Suprapubic skin (tissue), 4 donors: Measurements from ENCODE around the gene CALN1. TPM values are rescaled to one million over a fixed set of nuclear protein-coding genes. Genes with fewer than 3 reads are reported as not detected.
A peak's percentile ranks its signal among the peaks of the same experiment; 100 is the strongest.
"Not testable (repeated sequence)": the region's sequence is repeated elsewhere in the genome, so short reads cannot be mapped to it uniquely, and the experiment has no call there.

ENCODE experiments used
- DNase-seq, 2 donors: peaks; one replicate each; pipeline ENCODE4 v3.0.0-alpha.2; 2019; ENCODE audit warnings: low spot score in 2 of 2
- H3K27ac ChIP-seq: fragments of 200-600 bp; sonication (generic); one replicate; pipeline ENCODE4 v1.5.1; 2019
- H3K27me3 ChIP-seq: fragments of 200-600 bp; sonication (generic); one replicate; pipeline ENCODE4 v1.5.1; 2019
- H3K36me3 ChIP-seq: fragments of 200-600 bp; sonication (generic); one replicate; pipeline ENCODE4 v1.5.1; 2019
- H3K4me1 ChIP-seq: fragments of 200-600 bp; sonication (generic); one replicate; pipeline ENCODE4 v1.5.1; 2019
- H3K4me3 ChIP-seq: fragments of 200-600 bp; sonication (generic); one replicate; pipeline ENCODE4 v1.5.1; 2019; ENCODE audit warnings: mild to moderate bottlenecking
- H3K9me3 ChIP-seq: fragments of 200-600 bp; sonication (generic); one replicate; pipeline ENCODE4 v1.5.1; 2019
- EP300 ChIP-seq: sonication (generic); formaldehyde crosslinking; IDR thresholded peaks from one replicate; pipeline ENCODE4 v1.6.1; 2017; ENCODE audit warnings: antibody characterized with exemption
- POLR2A ChIP-seq, 2 donors: fragments of 450-650 bp; IDR thresholded peaks; one replicate each; pipeline ENCODE4 v1.6.1; 2017; ENCODE audit warnings: antibody characterized with exemption in 2 of 2, mild to moderate bottlenecking in 2 of 2, moderate library complexity in 2 of 2
- POLR2AphosphoS5 ChIP-seq, 3 donors: sonication (generic); formaldehyde crosslinking; IDR thresholded peaks; one replicate each; pipeline ENCODE4 v1.6.1; 2017; ENCODE audit warnings: antibody characterized with exemption in 3 of 3
- WGBS: methylation state at CpG from one replicate; pipeline ENCODE4 v1.1.5; 2018; 5-methylcytosine and 5-hydroxymethylcytosine counted together
- total RNA-seq, 4 donors: library from RNA; depleted of rRNA; stranded (reverse); fragments of >200 nt; gene quantifications; one replicate each; pipeline ENCODE4 v1.1.0, GENCODE V29; 2016
- TF ChIP-seq, protein P1 (sequence below), 2 donors: fragments of 200-600 bp in 1 of 2; fragments of 450-650 bp in 1 of 2; sonication (generic) in 1 of 2; IDR thresholded peaks; one replicate each; pipeline ENCODE4 v1.5.1; 2016 to 2019; ENCODE audit warnings: antibody characterized with exemption in 2 of 2, mild to moderate bottlenecking in 1 of 2, moderate library complexity in 1 of 2

The CALN1 gene
- total RNA-seq, 4 donors from 2014 or later: 0.91 to 10.0 (median 3.9) TPM

DNA sequence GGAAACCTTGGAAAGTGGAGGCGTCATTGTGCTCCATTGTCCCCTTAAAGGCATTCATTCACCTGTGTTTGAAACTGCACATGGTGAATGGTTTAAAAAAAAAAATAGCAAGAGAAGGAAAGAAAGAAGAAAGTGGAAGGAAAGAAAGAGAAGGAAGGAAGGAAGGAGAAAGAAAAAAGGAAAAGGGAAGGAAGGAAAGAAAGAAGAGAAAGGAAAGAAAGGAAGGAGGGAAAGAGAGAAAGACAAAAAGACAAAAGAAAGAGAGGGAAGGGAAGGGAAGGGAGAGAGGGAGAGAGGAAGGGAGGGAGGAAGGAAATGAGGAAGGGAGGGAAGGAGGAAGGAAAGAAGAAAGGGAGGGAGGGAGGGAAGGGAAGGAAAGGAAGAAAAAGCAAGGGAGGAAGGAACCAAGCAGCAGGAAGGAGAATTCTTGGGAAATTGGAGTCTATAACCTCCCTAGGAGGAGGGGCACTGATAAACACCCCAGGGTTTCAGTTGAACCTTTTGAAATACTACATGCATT is 66.9 kb downstream of the CALN1 start:
- Histone ChIP-seq H3K36me3 (no peaks in the 10 kb centered on the region), H3K27me3 (no peaks in the 10 kb centered on the region), H3K4me1 (no peaks in the 10 kb centered on the region), H3K9me3 (peaks cover 3% of the 10 kb centered on the region), H3K4me3 (no peak overlapping the region), H3K27ac (no peak overlapping the region)
- DNase-seq: no peak
- TF ChIP-seq POLR2A (IDR thresholded peaks at IDR 0.05): no peak
- no peak for TF ChIP-seq POLR2AphosphoS5 (IDR thresholded peaks at IDR 0.05)
- no peak for TF ChIP-seq EP300
- TF ChIP-seq, protein P1, sequence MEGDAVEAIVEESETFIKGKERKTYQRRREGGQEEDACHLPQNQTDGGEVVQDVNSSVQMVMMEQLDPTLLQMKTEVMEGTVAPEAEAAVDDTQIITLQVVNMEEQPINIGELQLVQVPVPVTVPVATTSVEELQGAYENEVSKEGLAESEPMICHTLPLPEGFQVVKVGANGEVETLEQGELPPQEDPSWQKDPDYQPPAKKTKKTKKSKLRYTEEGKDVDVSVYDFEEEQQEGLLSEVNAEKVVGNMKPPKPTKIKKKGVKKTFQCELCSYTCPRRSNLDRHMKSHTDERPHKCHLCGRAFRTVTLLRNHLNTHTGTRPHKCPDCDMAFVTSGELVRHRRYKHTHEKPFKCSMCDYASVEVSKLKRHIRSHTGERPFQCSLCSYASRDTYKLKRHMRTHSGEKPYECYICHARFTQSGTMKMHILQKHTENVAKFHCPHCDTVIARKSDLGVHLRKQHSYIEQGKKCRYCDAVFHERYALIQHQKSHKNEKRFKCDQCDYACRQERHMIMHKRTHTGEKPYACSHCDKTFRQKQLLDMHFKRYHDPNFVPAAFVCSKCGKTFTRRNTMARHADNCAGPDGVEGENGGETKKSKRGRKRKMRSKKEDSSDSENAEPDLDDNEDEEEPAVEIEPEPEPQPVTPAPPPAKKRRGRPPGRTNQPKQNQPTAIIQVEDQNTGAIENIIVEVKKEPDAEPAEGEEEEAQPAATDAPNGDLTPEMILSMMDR (IDR thresholded peaks at IDR 0.05): no peak
- 89% methylated on average over 1 of the region's 1 CpG for WGBS

DNA sequence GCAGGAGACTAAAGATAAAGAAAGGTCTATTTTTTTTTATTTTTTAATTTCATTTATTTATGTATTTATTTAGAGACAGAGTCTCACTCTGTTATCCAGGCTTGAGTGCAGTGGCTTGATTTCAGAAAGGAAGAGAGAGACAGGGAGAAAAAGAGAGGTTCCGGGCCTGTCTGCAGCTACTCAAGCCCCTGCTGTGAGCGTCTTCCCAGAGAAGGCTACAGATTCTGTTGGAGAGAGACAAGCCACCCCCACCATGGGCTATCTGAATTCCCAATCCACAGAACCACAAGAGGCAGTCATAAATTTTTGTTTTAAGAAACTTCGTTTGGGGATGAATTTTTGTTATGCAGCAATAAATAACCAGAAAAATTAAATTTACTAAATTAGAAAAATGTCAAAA is 68.1 kb downstream of the CALN1 start:
- H3K4me3 ChIP-seq: no peak overlapping the region
- 66% methylated on average over 3 of the region's 3 CpGs for WGBS

DNA sequence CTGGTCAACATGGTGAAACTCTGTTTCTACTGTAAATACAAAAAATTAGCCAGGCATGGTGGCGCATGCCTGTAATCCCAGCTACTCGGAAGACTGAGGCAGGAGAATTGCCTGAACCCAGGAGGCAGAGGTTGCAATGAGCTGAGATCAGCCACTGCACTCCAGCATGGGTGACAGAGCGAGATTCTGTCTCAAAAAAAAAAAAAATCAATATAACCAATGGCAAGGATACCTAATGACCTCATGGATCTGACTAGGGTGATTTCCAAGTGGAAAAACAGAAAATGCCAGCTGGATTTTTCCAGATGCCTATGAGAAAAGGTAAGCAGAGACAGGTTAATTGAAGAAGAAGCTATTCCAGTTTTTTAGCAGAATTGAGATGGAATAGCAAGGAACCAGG is 68.8 kb downstream of the CALN1 start:
- H3K27me3 ChIP-seq, H3K4me1 ChIP-seq, H3K36me3 ChIP-seq, H3K9me3 ChIP-seq, DNase-seq, H3K4me3 ChIP-seq, H3K27ac ChIP-seq: not testable (repeated sequence)
- 84% methylated on average over 3 of the region's 3 CpGs for WGBS

More for the DNA sequence above, 68.1 kb downstream of the CALN1 start:
- Histone ChIP-seq H3K36me3 (no peaks in the 10 kb centered on the region), H3K9me3 (peaks cover 3% of the 10 kb centered on the region), H3K27me3 (no peaks in the 10 kb centered on the region), H3K4me1 (no peaks in the 10 kb centered on the region), H3K27ac (no peak overlapping the region)
- DNase-seq: no peak
- TF ChIP-seq EP300 (no peak), POLR2A (IDR thresholded peaks at IDR 0.05) (no peak), POLR2AphosphoS5 (IDR thresholded peaks at IDR 0.05) (no peak)
- TF ChIP-seq, protein P1 (IDR thresholded peaks at IDR 0.05): no peak

DNA sequence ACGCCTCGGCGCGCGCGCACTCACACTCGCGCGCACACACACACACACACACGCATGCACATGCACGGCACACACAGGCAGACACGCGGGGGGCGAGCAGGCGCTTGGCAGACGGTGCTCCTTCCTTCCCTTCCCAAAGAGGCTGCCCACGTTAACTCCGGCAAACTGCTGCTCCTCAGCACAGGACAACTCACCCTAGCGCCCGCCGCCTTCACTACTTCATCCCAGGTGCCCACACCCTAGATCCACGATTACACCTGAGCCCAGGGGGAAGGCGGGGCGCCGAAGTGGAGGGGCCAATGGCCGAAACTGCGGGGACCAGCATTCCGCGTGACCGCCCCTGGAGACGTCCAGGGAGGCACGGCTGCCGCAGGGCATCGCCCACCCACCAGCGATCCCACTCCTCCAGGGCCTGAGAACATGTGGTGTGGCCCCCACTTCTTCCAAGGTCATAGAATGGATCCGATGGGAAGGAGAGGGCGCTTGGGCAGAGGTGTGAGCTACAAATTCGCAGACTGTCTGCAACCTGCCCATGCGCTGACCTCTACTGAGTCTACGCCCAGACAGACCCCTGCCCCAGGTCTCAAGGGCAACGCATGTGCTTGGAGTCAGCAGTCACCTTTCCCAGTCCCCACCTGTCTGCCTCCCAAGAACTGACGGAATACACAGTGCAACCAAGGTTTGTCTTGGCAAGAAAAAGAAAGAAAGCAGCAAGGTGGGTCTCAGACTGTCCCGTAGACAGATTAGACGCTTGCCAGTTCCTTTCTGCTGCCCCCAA is 74.6 kb downstream of the CALN1 start:
- no peak overlapping the region for H3K27ac ChIP-seq
- peak overlapping the region; percentile 51 for H3K4me3 ChIP-seq
- peaks cover 37% of the 10 kb centered on the region for H3K27me3 ChIP-seq
- no peak for TF ChIP-seq POLR2AphosphoS5 (IDR thresholded peaks at IDR 0.05)
- TF ChIP-seq, protein P1 (IDR thresholded peaks at IDR 0.05): no peak
- no peak for TF ChIP-seq POLR2A (IDR thresholded peaks at IDR 0.05)
- TF ChIP-seq EP300: no peak
- H3K36me3 ChIP-seq: no peaks in the 10 kb centered on the region
- WGBS: 31% methylated on average over 10 of the region's 44 CpGs
- H3K9me3 ChIP-seq: no peaks in the 10 kb centered on the region
- peaks cover 15% of the 10 kb centered on the region for H3K4me1 ChIP-seq
- no peak for DNase-seq

DNA sequence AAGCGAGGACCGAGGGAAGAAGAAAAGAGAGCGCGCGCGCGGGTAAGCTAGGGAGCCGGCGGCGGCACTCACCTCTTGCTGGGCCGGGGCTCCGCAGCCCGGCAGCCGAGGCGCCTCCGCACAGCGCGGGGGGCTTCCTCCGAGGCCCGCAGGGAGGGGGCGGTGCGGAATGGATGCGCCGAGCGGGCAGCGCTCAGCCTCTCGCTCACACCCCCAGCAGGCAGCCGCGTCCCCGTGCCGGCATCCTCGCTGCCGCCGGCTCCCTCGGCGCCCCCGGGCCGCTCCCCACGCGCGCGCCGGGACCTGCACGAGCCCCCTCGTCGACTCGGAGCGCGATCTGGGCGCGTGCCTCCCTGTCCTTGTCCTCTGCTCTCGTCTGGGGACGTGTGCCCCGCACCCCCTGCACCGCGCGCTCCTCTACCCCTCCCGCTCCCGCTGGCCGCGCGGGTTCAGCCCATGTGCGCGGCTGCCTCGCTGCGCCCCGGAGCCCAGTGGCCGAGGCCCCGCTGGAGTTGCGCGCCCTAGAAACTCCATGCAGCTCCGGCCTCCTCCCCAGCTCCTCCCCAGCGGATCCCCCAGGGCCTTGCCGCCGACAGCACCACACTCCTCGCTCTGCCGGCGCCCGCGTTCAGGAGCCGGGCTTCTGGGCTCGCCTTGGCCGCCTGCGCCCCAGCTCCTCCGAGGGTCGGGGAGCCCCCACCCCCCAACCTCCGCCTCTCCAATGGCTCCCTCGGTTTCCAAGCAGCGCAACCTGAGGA is 75.3 kb downstream of the CALN1 start:
- DNase-seq: no peak
- Histone ChIP-seq H3K9me3 (no peaks in the 10 kb centered on the region), H3K36me3 (no peaks in the 10 kb centered on the region), H3K27me3 (peaks cover 37% of the 10 kb centered on the region), H3K4me1 (peaks cover 15% of the 10 kb centered on the region), H3K27ac (no peak overlapping the region), H3K4me3 (peak overlapping the region; percentile 51)
- TF ChIP-seq POLR2AphosphoS5 (IDR thresholded peaks at IDR 0.05): no peak
- WGBS: under 1% methylated on average over 31 of the region's 89 CpGs

DNA sequence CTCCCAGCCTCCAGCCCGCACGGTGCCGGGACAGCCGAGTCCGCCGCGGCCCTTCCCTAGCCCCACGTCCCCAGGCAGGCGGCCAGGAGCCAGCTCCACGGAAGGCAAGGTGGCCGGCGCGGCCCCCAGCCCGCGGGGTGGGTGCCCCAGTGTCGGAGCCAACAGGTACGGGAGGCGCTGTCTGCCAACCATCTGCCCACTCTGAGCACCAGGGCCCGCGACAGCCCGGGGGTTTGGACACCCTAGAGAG is 75.8 kb downstream of the CALN1 start:
- TF ChIP-seq, protein P1 (IDR thresholded peaks at IDR 0.05): no peak
- TF ChIP-seq POLR2AphosphoS5 (IDR thresholded peaks at IDR 0.05) (no peak), POLR2A (IDR thresholded peaks at IDR 0.05) (no peak), EP300 (no peak)
- Histone ChIP-seq H3K9me3 (no peaks in the 10 kb centered on the region), H3K4me1 (peaks cover 15% of the 10 kb centered on the region), H3K27ac (no peak overlapping the region), H3K27me3 (peaks cover 37% of the 10 kb centered on the region), H3K4me3 (peak overlapping the region; percentile 51), H3K36me3 (no peaks in the 10 kb centered on the region)
- DNase-seq: no peak
- no CpG with 5 or more reads among the region's 21 CpGs for WGBS
